IgD-negative memory B cell (primary cell): ENCODE measurements around the gene KDM6B. TPM values are rescaled to one million over a fixed set of nuclear protein-coding genes. Genes with fewer than 3 reads are reported as not detected.
A peak's percentile ranks its signal among the peaks of the same experiment; 100 is the strongest.

Source experiments
- H3K27ac Mint-ChIP-seq, 3 donors: one replicate each; pipeline ENCODE4 v1.8.0; 2020 to 2022; ENCODE audit warnings: mild to moderate bottlenecking in 3 of 3, mixed read lengths in 3 of 3, moderate library complexity in 1 of 3
- H3K27me3 Mint-ChIP-seq: one replicate; pipeline ENCODE4 v1.8.0; 2021; ENCODE audit warnings: mixed read lengths
- H3K36me3 Mint-ChIP-seq: one replicate; pipeline ENCODE4 v1.8.0; 2020; ENCODE audit warnings: mild to moderate bottlenecking, mixed read lengths
- H3K4me1 Mint-ChIP-seq, 3 donors: one replicate each; pipeline ENCODE4 v1.8.0; 2020 to 2022; ENCODE audit warnings: mixed read lengths in 3 of 3, mild to moderate bottlenecking in 1 of 3
- H3K4me3 Mint-ChIP-seq, 4 donors: one replicate each; pipeline ENCODE4 v1.8.0; 2020 to 2022; ENCODE audit warnings: mild to moderate bottlenecking in 4 of 4, mixed read lengths in 4 of 4, moderate library complexity in 3 of 4
- H3K9me3 Mint-ChIP-seq, 3 donors: one replicate each; pipeline ENCODE4 v1.8.0; 2020 to 2021; ENCODE audit warnings: mixed read lengths in 3 of 3, mild to moderate bottlenecking in 1 of 3
- polyA plus RNA-seq: library from polyadenylated mRNA; unstranded; fragments of 300-500 nt; fragmentation: Illumina TruSeq; gene quantifications from one replicate; pipeline ENCODE4 v1.2.3, GENCODE V29; 2021

Gene KDM6B
- polyA plus RNA-seq, 1 donor from 2014 or later, result 1.9 TPM

- Mint-ChIP-seq H3K4me1 (no peaks in the 10 kb centered on the region), H3K36me3 (peaks cover 1% of the 10 kb centered on the region), H3K4me3 (no peak overlapping the region), H3K27me3 (no peaks in the 10 kb centered on the region), H3K27ac (no peak overlapping the region), H3K9me3 (no peaks in the 10 kb centered on the region)
These were observed 16.9 kb upstream of the KDM6B start for GRCh38 chr17:7816926-7817642.

DNA sequence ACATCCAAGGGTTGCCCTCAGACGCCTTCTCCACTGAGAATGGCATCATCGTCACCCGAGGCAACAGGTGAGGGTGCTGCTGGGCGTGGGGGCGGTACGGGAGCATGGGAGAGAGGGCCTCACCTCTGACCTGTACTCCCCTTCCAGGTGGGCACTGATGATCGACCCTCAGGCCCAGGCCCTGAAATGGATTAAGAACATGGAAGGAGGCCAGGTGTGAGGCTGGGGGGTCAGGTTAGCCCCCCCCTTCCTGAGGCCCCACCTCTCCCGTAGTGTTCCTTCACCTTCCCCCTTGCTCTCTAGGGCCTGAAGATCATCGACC lies 16.4 kb upstream of the KDM6B start:
- Mint-ChIP-seq H3K4me3 (no peak overlapping the region), H3K9me3 (no peaks in the 10 kb centered on the region), H3K27me3 (no peaks in the 10 kb centered on the region), H3K4me1 (no peaks in the 10 kb centered on the region), H3K27ac (no peak overlapping the region), H3K36me3 (peaks cover 1% of the 10 kb centered on the region)

- H3K9me3 Mint-ChIP-seq, result no peaks in the 10 kb centered on the region
- H3K36me3 Mint-ChIP-seq, result peaks cover 1% of the 10 kb centered on the region
- H3K4me1 Mint-ChIP-seq, result no peaks in the 10 kb centered on the region
- no peak overlapping the region for H3K4me3 Mint-ChIP-seq
- H3K27ac Mint-ChIP-seq, result peak overlapping the region in 1 of 3 donors; percentile 85
- H3K27me3 Mint-ChIP-seq, result no peaks in the 10 kb centered on the region
These were observed 16.0 kb upstream of the KDM6B start for GRCh38 chr17:7818026-7818425.

DNA sequence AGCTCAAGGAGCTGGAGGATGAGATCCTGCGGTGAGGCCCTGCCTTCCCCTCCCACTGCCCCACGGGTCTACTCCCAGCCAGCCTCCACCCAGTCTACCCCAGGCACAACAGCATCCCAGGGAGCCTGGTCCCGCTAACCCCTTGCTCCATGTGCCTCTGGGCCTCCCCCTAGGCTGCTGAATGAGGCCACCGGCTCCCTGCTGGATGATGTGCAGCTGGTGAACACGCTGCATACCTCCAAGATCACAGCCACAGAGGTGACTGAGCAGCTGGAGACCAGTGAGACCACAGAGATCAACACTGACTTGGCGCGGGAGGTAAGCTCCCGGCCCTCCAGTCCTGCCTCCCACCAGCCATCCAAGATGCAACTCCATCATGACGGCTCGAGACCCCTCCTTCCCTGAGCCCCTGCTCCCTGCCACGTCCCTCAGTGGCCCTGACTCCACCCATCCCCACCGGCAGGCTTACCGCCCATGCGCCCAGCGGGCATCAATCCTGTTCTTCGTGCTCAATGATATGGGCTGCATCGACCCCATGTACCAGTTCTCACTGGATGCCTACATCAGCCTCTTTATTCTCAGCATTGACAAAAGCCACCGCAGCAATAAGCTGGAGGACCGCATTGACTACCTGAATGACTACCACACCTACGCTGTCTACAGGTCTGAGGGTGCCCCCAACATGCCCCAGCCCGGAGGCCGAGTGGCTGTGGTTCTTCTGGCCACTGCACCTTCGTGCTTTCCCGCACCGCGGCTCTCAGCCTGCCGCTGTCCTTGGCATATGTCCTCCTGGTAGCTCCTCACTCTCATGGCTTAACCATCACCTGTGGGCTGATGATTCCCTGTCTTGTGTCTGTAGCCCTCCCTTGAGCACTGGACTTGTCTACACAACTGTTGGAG lies 15.0 kb upstream of the KDM6B start:
- Mint-ChIP-seq H3K36me3 (peaks cover 1% of the 10 kb centered on the region), H3K4me3 (no peak overlapping the region), H3K27me3 (no peaks in the 10 kb centered on the region), H3K9me3 (no peaks in the 10 kb centered on the region), H3K27ac (peak overlapping the region in 1 of 3 donors; percentile 85), H3K4me1 (no peaks in the 10 kb centered on the region)

GRCh38 chr17:7820231-7820630 lies 13.8 kb upstream of the KDM6B start:
- Mint-ChIP-seq H3K27me3 (no peaks in the 10 kb centered on the region), H3K4me3 (no peak overlapping the region), H3K27ac (no peak overlapping the region), H3K9me3 (no peaks in the 10 kb centered on the region), H3K36me3 (peaks cover 1% of the 10 kb centered on the region), H3K4me1 (peaks cover 0 to 3% (median 0%) of the 10 kb centered on the region in 3 donors)

GRCh38 chr17:7822126-7822525 lies 11.9 kb upstream of the KDM6B start:
- no peak overlapping the region for H3K4me3 Mint-ChIP-seq
- no peaks in the 10 kb centered on the region for H3K9me3 Mint-ChIP-seq
- H3K27me3 Mint-ChIP-seq, result no peaks in the 10 kb centered on the region
- peaks cover 1% of the 10 kb centered on the region for H3K36me3 Mint-ChIP-seq
- no peak overlapping the region for H3K27ac Mint-ChIP-seq
- H3K4me1 Mint-ChIP-seq, result peaks cover 0 to 5% (median 0%) of the 10 kb centered on the region in 3 donors

DNA sequence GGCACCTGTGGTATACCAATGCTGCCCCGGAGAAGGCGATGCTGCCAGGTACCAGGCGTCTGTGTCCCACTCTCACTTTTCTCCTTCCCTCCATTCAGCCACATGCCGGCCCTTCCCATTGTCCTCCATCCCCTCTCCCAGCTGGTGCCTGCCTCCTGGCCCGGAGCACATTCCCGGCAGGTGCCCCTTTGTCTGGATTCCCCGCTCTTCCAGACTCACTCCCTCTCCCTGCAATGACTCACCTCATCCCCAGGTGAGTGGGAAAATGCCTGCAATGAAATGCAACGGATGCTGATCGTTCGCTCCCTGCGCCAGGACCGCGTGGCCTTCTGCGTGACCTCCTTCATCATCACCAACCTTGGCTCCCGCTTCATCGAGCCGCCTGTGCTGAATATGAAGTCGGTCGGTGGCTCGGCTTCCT lies 10.4 kb upstream of the KDM6B start:
- Mint-ChIP-seq H3K4me1 (peaks cover 0 to 5% (median 0%) of the 10 kb centered on the region in 3 donors), H3K36me3 (peaks cover 1% of the 10 kb centered on the region), H3K27ac (no peak overlapping the region), H3K4me3 (no peak overlapping the region), H3K27me3 (no peaks in the 10 kb centered on the region), H3K9me3 (no peaks in the 10 kb centered on the region)

DNA sequence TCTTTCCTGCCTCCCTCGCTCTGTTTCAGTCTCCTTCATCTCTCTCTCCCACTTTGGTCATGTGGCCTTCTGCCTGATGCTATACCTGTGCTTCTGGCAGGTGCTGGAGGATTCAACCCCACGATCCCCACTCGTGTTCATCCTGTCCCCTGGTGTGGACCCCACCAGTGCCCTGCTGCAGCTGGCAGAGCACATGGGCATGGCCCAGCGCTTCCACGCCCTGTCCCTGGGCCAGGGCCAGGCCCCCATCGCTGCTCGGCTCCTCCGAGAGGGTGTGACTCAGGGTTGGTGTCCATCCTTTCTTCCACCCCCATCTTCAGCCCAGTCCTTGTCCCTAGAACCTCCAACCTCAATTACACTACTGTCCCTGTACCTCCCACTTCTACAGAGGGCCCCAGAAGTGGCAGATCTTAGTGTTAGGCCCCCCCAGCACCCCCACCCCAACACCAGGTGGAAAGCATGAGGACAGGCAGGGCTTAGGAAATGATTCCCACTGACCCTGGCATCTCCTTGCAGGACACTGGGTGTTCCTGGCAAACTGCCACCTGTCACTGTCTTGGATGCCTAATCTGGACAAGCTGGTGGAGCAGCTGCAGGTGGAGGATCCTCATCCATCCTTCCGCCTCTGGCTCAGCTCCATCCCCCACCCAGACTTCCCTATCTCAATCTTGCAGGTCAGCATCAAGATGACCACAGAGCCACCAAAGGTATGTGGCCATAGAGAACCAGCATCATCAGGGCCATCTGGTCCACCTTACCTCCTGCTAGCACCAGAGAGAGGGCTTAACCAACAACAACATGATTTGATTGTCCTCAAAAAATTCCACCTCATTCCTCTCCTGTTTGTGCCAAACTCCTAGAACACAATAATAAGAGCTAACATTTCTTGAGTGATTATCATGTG lies 9.7 kb upstream of the KDM6B start:
- Mint-ChIP-seq H3K36me3 (no peaks in the 10 kb centered on the region), H3K4me3 (no peak overlapping the region), H3K9me3 (no peaks in the 10 kb centered on the region), H3K4me1 (peaks cover 0 to 5% (median 0%) of the 10 kb centered on the region in 3 donors), H3K27me3 (peaks cover 1% of the 10 kb centered on the region), H3K27ac (peak overlapping the region in 1 of 3 donors; percentile 85)

- no peaks in the 10 kb centered on the region for H3K9me3 Mint-ChIP-seq
- H3K27me3 Mint-ChIP-seq, result peaks cover 7% of the 10 kb centered on the region
- H3K36me3 Mint-ChIP-seq, result no peaks in the 10 kb centered on the region
- peak overlapping the region in 1 of 3 donors; percentile 85 for H3K27ac Mint-ChIP-seq
- no peak overlapping the region for H3K4me3 Mint-ChIP-seq
- peaks cover 0 to 5% (median 0%) of the 10 kb centered on the region in 3 donors for H3K4me1 Mint-ChIP-seq
These were observed 8.6 kb upstream of the KDM6B start for GRCh38 chr17:7825206-7825990.

DNA sequence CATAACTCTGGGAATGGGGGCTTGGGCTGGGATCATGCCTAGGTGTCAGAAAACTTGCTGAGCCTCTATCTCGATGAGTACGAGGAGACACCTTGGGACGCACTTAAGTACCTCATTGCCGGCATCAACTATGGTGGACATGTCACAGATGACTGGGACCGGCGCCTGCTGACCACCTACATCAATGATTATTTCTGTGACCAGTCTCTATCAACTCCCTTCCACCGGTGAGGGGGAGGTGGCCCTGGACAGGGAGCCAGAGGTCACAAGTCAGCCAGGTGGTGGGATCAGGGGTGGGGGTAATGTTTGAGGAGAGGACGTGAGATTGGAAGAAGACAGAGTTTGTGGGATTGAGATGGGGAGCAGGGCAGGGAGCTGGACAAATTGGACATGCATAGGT lies 3.4 kb upstream of the KDM6B start:
- Mint-ChIP-seq H3K9me3 (no peaks in the 10 kb centered on the region), H3K27me3 (peaks cover 18% of the 10 kb centered on the region), H3K4me3 (peak overlapping the region in 1 of 4 donors; percentile 44), H3K36me3 (no peaks in the 10 kb centered on the region), H3K27ac (no peak overlapping the region), H3K4me1 (peaks cover 4 to 6% (median 5%) of the 10 kb centered on the region in 3 donors)

- Mint-ChIP-seq H3K27me3 (peaks cover 18% of the 10 kb centered on the region), H3K4me1 (peaks cover 5 to 8% (median 6%) of the 10 kb centered on the region in 3 donors), H3K27ac (peak overlapping the region in 1 of 3 donors; percentile 51), H3K4me3 (peak overlapping the region in 1 of 4 donors; percentile 93), H3K9me3 (no peaks in the 10 kb centered on the region), H3K36me3 (no peaks in the 10 kb centered on the region)
These were observed 2.8 kb upstream of the KDM6B start for GRCh38 chr17:7831233-7831632.

DNA sequence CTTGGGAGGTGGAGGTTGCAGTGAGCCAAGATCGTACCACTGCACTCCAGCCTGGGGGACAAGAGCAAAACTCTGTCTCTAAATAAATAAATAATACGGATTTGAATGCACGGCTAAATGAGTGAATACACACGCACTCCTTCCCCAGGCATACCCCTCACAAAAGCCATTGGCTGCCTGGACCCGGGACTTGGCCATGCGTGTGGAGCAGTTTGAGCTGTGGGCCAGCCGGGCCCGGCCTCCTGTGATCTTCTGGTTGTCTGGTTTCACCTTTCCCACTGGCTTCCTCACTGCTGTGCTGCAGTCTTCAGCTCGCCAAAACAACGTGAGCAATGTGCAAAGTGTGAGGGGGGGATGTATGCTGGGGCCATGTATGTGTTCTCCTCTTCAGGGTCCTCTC lies 1.6 kb upstream of the KDM6B start:
- no peaks in the 10 kb centered on the region for H3K36me3 Mint-ChIP-seq
- peak overlapping the region in 2 of 4 donors; percentile 30 to 93 for H3K4me3 Mint-ChIP-seq
- peak overlapping the region in 1 of 3 donors; percentile 99 for H3K27ac Mint-ChIP-seq

GRCh38 chr17:7833011-7833794 lies 814 bp upstream of the KDM6B start:
- Mint-ChIP-seq H3K9me3 (no peaks in the 10 kb centered on the region), H3K36me3 (no peaks in the 10 kb centered on the region), H3K27me3 (peaks cover 18% of the 10 kb centered on the region), H3K4me1 (peaks cover 15 to 24% (median 19%) of the 10 kb centered on the region in 3 donors), H3K4me3 (peak overlapping the region; percentile 93 to 100 (median 97)), H3K27ac (peak overlapping the region; percentile 99 to 100 (median 99))

More for the DNA sequence above, 1.6 kb upstream of the KDM6B start:
- no peaks in the 10 kb centered on the region for H3K9me3 Mint-ChIP-seq
- peaks cover 11 to 19% (median 15%) of the 10 kb centered on the region in 3 donors for H3K4me1 Mint-ChIP-seq
- H3K27me3 Mint-ChIP-seq, result peaks cover 18% of the 10 kb centered on the region
